Measurements from ENCODE around the gene TCN2. TPM values are rescaled to one million over a fixed set of nuclear protein-coding genes. Genes with fewer than 3 reads are reported as not detected.

Gene TCN2
- total RNA-seq, 1 donor from 2014 or later: 15.5 TPM

- TF ChIP-seq CTCF (IDR thresholded peaks at IDR 0.05; ENCODE audit: unreplicated experiment): no peak
- Mint-ChIP-seq H3K27me3 (ENCODE audit: low read depth) (no peaks in the 10 kb centered on the region), H3K36me3 (no peaks in the 10 kb centered on the region), H3K4me3 (no peak overlapping the region), H3K9me3 (no peaks in the 10 kb centered on the region), H3K27ac (no peak overlapping the region), H3K4me1 (no peaks in the 10 kb centered on the region)
- no peak for DNase-seq (ENCODE audit: low spot score in 2 of 2, unreplicated experiment in 2 of 2)
These were observed 39.7 kb downstream of the TCN2 start for GRCh38 chr22:30646518-30647160.

GRCh38 chr22:30647536-30647935 lies 40.6 kb downstream of the TCN2 start:
- no peak for TF ChIP-seq CTCF (IDR thresholded peaks at IDR 0.05; ENCODE audit: unreplicated experiment)
- DNase-seq (ENCODE audit: low spot score in 2 of 2, unreplicated experiment in 2 of 2): no peak
- Mint-ChIP-seq H3K9me3 (no peaks in the 10 kb centered on the region), H3K27ac (no peak overlapping the region), H3K4me3 (no peak overlapping the region), H3K36me3 (no peaks in the 10 kb centered on the region), H3K4me1 (no peaks in the 10 kb centered on the region), H3K27me3 (ENCODE audit: low read depth) (no peaks in the 10 kb centered on the region)

GRCh38 chr22:30648825-30649224 lies 41.9 kb downstream of the TCN2 start:
- Mint-ChIP-seq H3K4me3 (no peak overlapping the region), H3K27me3 (ENCODE audit: low read depth) (no peaks in the 10 kb centered on the region), H3K9me3 (no peaks in the 10 kb centered on the region), H3K27ac (no peak overlapping the region), H3K4me1 (no peaks in the 10 kb centered on the region), H3K36me3 (no peaks in the 10 kb centered on the region)
- no peak for TF ChIP-seq CTCF (IDR thresholded peaks at IDR 0.05; ENCODE audit: unreplicated experiment)
- no peak for DNase-seq (ENCODE audit: low spot score in 2 of 2, unreplicated experiment in 2 of 2)

GRCh38 chr22:30649430-30650007 lies 42.5 kb downstream of the TCN2 start:
- no peak for DNase-seq (ENCODE audit: low spot score in 2 of 2, unreplicated experiment in 2 of 2)
- Mint-ChIP-seq H3K4me1 (no peaks in the 10 kb centered on the region), H3K36me3 (no peaks in the 10 kb centered on the region), H3K27me3 (ENCODE audit: low read depth) (no peaks in the 10 kb centered on the region), H3K4me3 (no peak overlapping the region), H3K9me3 (no peaks in the 10 kb centered on the region), H3K27ac (no peak overlapping the region)
- TF ChIP-seq CTCF (IDR thresholded peaks at IDR 0.05; ENCODE audit: unreplicated experiment): no peak

- TF ChIP-seq CTCF (IDR thresholded peaks at IDR 0.05; ENCODE audit: unreplicated experiment): no peak
- no peaks in the 10 kb centered on the region for H3K36me3 Mint-ChIP-seq
- no peak overlapping the region for H3K4me3 Mint-ChIP-seq
- H3K27me3 Mint-ChIP-seq (ENCODE audit: low read depth): no peaks in the 10 kb centered on the region
- no peak for DNase-seq (ENCODE audit: low spot score in 2 of 2, unreplicated experiment in 2 of 2)
- no peaks in the 10 kb centered on the region for H3K9me3 Mint-ChIP-seq
- H3K27ac Mint-ChIP-seq: no peak overlapping the region
- H3K4me1 Mint-ChIP-seq: no peaks in the 10 kb centered on the region
These were observed 43.6 kb downstream of the TCN2 start for GRCh38 chr22:30650508-30651116.

Data from mesothelial cell of epicardium (in vitro differentiated cells).